NCI-H1092 (cell line): ENCODE data around the gene APLP2.
"Not testable (repeated sequence)": the region's sequence is repeated elsewhere in the genome, so short reads cannot be mapped to it uniquely, and the experiment has no call there.

Experiments
- DNase-seq: peaks from one replicate; lab custom pipeline; 2025; lab: John Stamatoyannopoulos, UW

APLP2 gene

GRCh38 chr11:130090517-130090916 lies 20.8 kb downstream of the APLP2 start:
- DNase-seq: not testable (repeated sequence)

- DNase-seq: not testable (repeated sequence)
Measured at GRCh38 chr11:130091169-130091568, 21.5 kb downstream of the APLP2 start.

GRCh38 chr11:130092661-130093060 lies 23.0 kb downstream of the APLP2 start:
- no peak for DNase-seq

GRCh38 chr11:130094614-130095013 lies 24.9 kb downstream of the APLP2 start:
- no peak for DNase-seq

GRCh38 chr11:130095326-130095725 lies 25.6 kb downstream of the APLP2 start:
- no peak for DNase-seq

GRCh38 chr11:130096042-130096441 lies 26.3 kb downstream of the APLP2 start:
- no peak for DNase-seq

- no peak for DNase-seq
Measured at GRCh38 chr11:130096823-130097222, 27.1 kb downstream of the APLP2 start.

- no peak for DNase-seq
Measured at GRCh38 chr11:130097285-130097684, 27.6 kb downstream of the APLP2 start.

GRCh38 chr11:130099356-130099755 lies 29.7 kb downstream of the APLP2 start:
- DNase-seq: no peak

- no peak for DNase-seq
Measured at GRCh38 chr11:130100381-130101095, 30.8 kb downstream of the APLP2 start.

- no peak for DNase-seq
Measured at GRCh38 chr11:130101661-130102060, 32.0 kb downstream of the APLP2 start.

- no peak for DNase-seq
Measured at GRCh38 chr11:130102301-130103249, 32.9 kb downstream of the APLP2 start.

- no peak for DNase-seq
Measured at GRCh38 chr11:130103296-130103814, 33.7 kb downstream of the APLP2 start.

- DNase-seq: no peak
Measured at GRCh38 chr11:130106381-130106780, 36.7 kb downstream of the APLP2 start.

GRCh38 chr11:130108671-130109070 lies 39.0 kb downstream of the APLP2 start:
- not testable (repeated sequence) for DNase-seq

GRCh38 chr11:130109386-130109785 lies 39.7 kb downstream of the APLP2 start:
- DNase-seq: no peak

GRCh38 chr11:130110339-130111108 lies 40.8 kb downstream of the APLP2 start:
- no peak for DNase-seq

- no peak for DNase-seq
Measured at GRCh38 chr11:130112071-130112830, 42.6 kb downstream of the APLP2 start.

- DNase-seq: no peak
Measured at GRCh38 chr11:130114281-130114680, 44.6 kb downstream of the APLP2 start.

- DNase-seq: no peak
Measured at GRCh38 chr11:130114726-130115125, 45.0 kb downstream of the APLP2 start.

- DNase-seq: no peak
Measured at GRCh38 chr11:130115218-130115617, 45.5 kb downstream of the APLP2 start.
